HUDEP-2 (cell line): ENCODE measurements around the gene MRPL32.

Source experiments
- DNase-seq, 76 experiments: peaks; one replicate each; lab custom pipeline; 2025; ENCODE audit not compliant: unreplicated experiment in 76 of 76; lab: John Stamatoyannopoulos, UW

The MRPL32 gene

GRCh38 chr7:42961170-42961569, 29.0 kb downstream of the MRPL32 start:
- no peak for DNase-seq

- DNase-seq: no peak
These were observed 32.1 kb downstream of the MRPL32 start for GRCh38 chr7:42964293-42964692.

- no peak for DNase-seq
These were observed 33.0 kb downstream of the MRPL32 start for GRCh38 chr7:42964849-42965805.

DNA sequence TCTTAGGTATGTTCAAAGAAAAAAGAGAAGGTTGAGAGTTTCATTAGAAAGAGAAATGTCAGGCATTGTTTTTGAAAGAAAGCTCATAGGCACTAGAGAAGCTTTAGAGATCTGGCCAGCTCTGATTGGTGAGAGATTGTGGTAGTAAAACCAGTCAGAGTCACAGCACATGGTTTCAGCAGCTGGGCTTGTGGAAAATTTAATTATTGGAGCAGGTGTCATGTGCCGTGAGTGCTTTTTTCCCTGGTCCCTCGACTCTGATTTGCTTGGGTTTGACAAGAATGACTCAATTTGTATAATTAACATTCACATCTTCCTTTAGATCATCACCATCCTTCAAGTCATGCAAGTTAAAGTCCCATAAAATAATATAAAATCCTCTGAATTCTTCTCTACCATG, 35.2 kb downstream of the MRPL32 start:
- DNase-seq: no peak

GRCh38 chr7:42972699-42973500, 40.7 kb downstream of the MRPL32 start:
- DNase-seq: no peak

DNA sequence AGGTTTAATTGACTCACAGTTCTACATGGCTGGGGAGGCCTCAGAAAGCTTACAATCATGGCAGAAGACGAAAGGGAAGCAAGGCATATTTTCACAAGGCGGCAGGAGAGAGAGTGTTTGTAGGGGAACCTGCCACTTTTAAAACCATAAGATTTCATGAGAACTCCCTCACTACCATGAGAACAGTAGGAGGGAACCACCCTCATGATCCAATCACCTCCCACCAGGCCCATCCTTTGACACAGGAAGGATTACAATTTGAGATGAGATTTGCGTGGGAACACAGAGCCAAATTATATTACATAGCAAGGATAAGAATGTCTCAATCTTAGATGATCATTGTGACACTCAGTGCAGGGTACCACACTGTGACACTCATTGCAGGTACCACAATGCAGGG, 44.2 kb downstream of the MRPL32 start:
- no peak for DNase-seq

DNA sequence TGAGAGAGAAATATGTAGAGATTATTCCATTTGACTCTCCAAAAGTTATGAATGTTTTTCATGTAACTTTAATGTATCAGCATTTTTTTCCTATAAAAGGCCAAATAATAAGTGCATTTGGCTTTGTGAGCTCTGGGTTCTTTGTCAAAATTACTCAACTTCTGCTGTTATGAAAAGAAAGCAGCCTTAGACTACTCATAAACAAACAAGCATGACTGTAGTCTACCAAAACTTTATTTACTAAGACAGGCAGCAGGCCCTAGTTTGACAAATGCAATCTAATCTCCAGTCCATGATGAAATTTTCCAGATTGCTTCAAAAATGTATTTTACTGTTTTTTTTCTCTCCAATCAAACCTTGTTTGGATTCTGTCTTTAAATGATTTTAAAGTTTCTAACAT, 46.3 kb downstream of the MRPL32 start:
- DNase-seq: no peak

GRCh38 chr7:42980084-42980483, 47.9 kb downstream of the MRPL32 start:
- no peak for DNase-seq

DNA sequence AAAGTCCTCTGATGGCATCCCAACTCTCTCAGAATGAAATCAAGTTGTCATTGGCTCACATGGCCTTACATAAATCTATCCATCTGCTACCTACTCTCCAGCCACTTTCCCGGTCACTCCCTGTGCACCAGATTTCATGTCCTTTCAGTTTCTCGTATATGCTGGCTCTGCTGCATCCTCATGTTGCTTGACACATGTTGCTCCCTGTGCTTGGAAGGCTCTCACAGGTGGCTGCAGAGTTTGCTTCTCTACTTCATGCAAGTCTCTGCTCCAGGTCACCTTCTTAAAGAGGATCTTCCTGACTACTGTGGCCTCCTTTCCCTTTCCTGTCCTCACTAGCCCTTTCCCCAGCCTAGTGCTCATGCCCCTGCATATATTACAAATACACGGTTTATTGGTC, 48.3 kb downstream of the MRPL32 start:
- no peak for DNase-seq

- no peak for DNase-seq
These were observed 49.4 kb downstream of the MRPL32 start for GRCh38 chr7:42981601-42982000.

- no peak for DNase-seq
These were observed 50.5 kb downstream of the MRPL32 start for GRCh38 chr7:42982604-42983115.

- DNase-seq: no peak
These were observed 52.0 kb downstream of the MRPL32 start for GRCh38 chr7:42984137-42984536.

GRCh38 chr7:42986213-42986612, 54.0 kb downstream of the MRPL32 start:
- no peak for DNase-seq

DNA sequence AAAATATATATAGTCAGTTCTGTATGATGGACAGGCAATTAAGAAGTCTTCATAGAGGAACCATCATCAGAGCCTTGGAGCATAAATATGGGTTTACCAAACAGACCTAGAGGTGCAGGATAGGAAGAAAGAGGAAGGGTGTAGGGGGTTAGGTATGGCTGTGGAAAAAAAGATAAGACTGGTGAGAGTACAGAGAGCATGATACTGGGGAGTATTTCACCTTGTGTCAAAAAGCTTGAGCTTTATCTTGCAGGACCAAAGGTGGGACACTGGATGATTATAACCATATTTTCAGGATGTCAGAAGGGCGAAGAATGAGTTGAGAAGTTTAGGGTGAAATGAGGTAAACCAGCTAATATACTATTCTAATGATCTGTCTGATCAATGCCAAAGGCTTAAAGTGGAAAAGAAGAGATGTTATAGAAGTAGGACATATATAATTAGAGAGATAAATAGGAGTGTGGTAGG, 54.6 kb downstream of the MRPL32 start:
- DNase-seq: no peak
